GM18868 (cell line): ENCODE data around the gene TAF1B.

Experiments
- ATAC-seq: cut with Tn5 transposase; IDR thresholded peaks from one replicate; pipeline ENCODE4 v1.9.1; 2021; ENCODE audit warnings: mild to moderate bottlenecking, moderate library complexity; ENCODE audit not compliant: unreplicated experiment

Gene TAF1B

DNA sequence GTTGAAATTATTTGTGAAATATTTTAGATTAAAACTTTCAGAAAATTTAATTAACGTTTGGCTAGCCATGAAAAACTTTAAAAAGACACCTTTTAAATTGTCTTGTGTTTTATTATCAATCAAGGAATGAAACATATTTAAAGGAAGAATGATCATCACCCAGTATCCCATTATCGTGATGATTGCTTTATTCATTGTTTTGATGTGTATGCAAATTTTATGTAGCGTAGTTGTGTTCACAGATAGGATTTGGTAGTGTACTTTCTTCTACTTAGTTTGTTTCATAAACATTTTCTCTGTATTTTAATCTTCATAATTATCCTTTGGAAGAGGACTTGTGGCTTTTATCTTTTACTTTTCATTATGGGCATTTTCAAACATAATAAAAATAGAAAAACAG, 116.0 kb downstream of the TAF1B start:
- ATAC-seq, result no peak

DNA sequence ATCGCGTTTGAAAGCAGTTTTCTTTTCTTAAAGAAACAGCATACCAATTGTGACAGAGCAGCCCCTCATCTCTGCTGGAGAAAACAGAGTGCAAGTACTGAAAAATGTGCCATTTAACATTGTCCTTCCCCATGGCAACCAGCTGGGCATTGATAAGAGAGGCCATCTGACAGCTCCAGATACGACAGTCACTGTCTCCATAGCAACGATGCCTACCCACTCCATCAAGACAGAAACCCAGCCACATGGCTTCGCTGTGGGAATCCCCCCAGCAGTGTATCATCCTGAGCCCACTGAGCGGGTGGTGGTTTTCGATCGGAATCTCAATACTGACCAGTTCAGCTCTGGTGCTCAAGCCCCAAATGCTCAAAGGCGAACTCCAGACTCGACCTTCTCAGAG, 117.7 kb downstream of the TAF1B start:
- ATAC-seq, result no peak

DNA sequence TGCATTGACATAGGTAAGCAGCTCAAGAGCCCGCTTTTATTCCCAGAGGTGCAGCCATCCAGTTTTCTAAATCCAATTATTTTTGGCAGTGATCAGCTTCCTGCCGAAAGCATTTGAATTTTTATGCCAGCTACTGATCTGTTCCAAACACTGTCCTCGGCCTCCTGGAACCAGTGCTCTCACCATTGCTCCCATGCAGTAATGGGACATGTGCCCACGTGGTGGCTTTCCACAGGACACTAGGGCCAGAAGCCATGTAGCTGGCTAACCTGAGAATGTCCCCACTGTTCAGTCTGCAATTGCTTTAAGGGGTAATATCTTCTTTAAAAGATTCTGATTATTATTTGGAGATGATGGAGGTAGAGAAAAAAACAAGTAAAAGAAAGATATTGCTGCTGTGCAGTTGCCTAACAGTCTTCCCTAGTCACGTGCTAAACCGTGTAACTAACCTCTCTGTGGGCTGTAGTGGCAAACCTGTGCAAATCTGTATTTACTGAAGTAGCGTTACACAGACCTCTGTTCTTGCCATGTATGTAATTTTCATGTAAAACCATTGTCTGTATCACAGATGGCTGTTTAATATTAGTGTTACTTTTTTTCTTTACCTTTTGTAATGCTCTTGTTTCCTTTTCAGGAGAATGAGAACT, 121.2 kb downstream of the TAF1B start:
- no peak for ATAC-seq

DNA sequence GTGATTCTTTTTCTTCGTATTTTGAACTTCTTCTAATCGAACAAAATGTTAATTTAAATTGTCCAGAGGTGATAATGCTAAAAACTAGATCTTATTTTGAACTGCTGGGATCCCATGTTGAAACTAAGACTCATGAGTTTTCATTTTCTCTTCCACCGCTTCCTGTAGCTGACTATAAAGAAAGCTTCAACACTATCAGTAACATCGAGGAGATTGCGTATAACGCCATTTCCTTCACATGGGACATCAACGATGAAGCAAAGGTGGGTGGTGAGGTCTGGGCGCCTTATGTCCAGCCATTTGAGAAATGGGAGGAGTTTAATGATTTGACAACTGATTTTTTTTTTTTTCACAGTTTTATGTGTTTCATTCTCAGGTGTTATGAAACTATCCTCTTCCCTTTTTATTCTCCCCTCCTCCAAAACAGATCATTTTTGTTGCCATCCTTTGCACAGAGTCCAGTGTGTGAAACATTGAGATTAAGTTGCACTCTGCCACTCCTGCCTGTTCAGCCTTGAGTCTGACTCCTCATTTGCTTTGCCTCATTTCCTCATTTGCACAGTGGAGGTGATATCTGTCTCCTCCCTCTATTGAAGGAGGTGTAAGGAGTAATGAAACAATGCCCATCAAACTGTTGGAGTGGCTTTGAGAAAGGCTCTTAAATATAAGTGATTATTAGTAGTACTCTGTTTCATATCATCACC, 122.0 kb downstream of the TAF1B start:
- no peak for ATAC-seq

DNA sequence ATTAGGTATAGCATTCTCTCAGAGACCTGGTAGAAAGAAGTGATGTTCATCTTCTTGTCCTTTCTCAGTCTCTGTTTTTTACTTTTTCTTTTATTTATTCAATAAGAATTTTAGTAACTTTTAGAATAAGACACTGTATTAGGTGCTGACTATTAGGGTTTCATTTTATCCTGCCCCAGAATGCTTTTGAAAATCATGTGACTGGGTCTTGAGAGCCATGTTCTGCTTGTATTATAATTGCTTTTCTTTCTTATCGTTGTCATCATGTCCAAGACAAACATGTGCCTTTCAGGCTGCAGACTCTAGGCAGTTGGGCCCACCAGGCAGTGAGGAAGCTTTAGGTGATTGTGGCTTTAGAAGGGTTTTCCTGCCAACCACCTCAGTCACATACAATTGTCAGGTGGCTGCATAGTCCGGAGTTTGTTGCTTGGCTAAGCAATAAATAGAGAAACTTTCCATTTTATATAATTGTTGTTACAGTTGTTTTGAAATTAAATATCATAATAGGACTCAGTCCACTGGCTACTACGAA, 123.3 kb downstream of the TAF1B start:
- ATAC-seq, result no peak

DNA sequence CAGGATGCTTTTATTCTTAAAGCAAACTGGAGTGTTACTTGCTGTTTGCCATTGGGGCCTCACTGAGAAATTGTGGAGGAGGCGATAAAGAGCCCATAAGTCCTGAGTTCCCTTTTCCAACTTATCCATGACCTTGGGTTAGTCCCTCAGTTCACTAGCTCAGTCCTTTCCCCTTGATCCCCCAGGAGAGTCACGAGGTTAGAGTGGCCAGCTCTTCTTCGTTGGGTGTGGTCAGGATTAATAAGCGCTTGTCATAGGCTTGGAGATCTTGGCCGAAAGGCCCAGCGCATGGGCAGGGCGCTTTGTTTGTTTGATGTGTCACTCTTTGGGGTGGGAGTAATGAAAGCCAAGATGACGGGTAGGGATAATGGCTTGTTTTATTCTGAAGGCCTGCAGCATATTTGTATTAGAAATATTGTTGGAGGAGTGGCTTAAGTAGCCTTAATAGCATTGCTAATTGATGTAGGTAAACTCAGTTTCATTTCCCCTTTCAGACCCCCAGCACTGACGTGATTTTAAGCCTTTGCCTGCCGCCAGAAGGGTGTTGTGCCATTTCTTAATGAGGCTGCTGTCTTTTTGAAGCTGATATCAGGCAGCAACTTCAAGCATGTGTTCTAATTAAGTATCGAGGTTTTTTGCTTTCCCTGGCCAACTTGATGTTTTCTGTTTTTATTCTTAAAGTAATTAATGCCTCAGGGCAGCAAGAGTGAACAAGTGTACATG, 123.9 kb downstream of the TAF1B start:
- ATAC-seq, result peak; percentile 74

DNA sequence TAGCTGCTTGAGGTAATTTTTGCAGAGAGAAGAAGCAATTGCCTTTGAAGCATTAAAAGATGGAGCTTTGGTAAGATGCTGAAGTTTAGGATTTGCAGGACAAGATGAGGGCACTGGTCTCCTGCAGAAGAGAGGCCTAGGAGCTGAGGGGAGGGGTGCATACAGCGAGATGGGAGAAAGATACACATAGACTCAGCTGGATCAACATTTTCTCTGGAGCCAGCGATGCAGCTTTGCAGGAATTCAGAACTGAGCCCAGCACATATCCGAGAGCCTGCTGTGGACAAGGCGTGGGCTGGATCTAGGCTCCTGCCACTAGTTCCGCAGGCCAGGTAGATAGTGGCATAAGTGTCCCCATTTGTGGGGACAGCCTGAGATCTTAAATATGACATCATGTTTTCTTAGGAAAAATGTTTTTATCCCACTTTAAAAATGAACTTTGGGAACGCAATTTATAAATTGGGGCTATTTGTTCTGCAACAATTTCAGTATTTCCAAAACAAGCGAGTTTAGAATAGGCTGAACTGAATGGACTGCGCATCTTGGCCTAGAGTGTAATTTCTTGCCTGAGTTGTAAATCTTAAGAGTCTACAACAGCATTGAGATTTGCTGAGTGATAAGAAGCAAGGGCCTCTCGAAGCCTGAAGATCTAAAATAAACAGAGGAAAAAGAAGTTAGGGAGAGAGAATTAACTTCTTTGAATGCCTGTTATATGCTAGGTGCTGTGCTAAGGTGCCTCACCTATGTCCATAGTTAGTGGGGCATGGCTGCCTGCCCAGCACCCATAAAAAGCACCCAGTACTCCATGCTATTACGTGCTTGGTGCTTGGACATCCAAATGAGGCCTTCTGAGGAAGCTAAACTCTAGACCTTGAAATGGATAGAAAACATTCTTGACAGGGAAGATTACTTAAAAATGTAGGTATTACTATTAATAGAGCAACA, 125.6 kb downstream of the TAF1B start:
- no peak for ATAC-seq

DNA sequence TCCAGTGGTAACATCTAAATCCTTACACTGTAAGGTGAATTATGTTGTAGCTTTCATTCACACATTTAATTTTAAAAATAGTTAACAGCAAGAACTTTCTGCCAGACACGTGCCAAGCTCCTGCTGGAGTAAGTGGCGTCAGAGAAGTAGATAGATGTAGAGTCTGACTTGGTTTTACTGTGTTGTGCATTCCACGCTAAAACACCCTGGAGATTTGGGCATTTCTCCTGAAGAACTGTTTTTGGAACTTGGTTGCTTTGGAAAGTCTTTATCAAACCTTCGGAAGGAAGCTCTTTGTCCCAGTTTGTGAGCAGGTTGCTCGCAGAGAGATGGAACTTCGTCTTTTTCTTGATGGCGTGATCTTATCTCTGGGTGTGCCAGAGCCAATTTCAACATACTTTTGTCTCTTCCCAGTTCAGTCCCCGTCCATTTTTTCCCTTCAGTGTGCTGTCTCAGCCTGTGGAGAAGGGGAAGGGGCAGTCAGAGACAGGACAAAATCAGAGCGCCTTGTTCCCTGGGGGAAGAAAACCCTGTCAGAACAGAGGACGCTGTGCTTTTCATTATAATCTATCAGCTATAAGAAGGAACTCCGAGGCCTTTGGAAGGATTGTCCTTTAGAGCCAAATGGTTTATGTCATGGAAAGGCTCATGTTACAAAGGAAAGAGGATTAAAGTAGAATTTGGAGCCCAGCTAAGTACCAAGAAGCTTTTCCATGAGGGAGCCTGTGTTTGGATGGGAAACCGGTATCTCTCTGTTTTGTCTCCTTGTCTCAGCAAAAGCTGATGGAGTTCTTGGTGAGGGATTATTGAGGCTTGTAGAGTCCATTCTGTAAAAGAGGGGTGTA, 127.1 kb downstream of the TAF1B start:
- ATAC-seq, result no peak

DNA sequence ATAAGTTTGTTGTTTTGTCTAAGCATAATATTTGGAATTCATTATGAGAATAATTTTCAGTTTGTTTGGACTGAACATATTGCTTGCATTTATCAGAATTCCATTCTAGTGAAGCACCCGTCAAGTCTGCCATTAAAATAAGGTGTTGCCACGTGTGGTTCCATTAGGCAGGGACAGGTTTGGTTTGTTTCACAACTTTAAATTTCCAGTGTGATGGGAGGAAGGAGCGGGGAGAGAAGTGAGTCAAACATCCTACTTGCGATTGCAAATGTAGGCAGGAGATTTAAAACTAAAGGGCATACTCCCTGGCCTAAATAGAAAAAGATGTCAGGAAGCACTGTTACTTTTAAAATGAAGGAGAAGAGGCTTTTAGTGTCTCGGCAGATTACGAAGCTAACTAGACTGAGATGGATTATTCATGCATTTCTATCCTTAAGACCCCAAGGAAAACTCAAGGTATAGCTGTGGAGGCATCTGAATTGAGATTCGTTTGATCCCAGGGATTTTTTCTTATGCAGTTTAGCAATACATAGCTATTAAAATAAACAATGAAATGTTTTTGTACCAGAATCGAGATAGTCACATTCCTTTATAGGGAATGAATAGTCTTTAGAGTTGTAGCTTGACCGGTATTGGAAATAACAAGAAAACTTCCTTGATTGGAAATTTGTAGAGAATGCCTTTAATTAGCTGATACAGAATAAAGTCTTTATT, 128.0 kb downstream of the TAF1B start:
- no peak for ATAC-seq

DNA sequence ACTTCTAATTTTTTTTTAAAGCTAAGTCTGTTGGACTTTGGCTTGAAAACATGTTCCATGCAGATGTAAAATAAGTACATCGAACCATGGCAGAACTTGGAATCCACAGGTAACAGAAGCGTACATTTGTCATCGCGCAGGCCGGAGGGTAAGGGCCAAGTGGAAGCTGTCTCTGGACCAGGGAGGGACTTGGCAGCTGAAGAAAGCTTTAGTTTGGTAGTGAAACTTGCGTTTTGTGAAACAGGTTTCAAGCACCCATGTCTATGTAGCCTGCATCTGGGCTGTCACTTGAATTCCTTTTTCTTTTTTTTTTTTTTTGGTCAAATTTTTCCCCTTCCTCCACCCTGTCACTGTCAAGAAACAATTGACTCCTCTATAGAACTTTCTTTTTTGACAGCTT, 128.6 kb downstream of the TAF1B start:
- ATAC-seq, result no peak

DNA sequence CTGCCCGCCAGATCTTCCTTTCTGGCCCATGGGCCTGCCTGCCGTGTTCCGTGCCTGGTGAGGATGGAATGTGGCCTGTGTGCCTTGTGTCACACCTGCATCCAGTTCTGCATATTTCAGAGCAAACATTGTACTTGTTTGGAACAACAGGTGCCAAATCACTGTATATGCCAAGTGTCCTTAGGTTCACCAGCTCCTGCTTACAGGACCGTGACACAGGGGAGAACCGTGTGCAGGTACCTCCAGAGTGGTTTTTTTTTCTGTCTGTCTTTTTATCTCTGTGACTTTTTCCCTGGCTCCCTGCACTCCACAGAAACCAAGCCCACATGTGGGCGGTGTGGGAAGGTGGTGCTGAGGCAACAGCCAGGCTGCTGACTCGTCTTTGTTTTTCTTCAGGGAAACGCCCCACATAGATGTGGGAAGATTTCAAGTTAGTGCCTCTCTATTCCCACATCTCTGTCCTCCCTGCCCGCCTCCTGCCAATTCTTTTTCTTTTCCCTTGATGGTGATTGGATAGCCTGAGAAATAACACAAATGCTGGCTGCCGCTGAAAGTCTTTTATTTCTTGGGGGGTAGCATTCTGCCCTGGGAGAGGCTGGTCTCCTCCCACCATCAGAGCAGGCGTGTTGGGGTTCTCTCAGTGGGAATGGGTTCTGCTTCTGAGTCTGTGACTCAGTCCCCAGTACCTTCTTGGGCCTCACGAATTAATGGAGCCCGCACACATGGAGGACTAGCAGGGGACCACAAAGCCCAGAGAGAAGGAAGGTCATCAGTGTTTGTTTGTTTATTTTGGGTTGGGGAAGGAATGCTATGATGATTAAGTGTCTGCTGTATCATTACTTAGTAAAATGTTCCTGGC, 129.6 kb downstream of the TAF1B start:
- ATAC-seq, result no peak

DNA sequence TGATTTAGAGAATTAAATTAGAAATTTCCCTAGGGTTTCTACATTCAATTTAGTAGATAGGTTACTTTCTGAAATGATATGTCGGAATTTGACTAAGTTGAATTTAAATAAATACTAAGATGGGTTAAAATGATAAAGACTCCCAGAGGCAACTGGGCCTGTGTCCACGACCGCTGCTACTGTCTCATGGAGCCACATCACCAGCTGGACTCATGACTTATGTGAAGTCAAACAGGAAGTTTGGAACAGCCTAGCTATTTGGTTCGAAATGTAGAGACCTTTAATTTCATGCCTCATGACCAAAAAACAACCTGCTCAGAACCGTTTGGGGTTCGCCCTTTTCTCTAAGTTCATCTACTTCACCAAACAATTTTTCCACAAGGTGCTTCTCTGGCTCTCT, 130.4 kb downstream of the TAF1B start:
- ATAC-seq, result no peak

DNA sequence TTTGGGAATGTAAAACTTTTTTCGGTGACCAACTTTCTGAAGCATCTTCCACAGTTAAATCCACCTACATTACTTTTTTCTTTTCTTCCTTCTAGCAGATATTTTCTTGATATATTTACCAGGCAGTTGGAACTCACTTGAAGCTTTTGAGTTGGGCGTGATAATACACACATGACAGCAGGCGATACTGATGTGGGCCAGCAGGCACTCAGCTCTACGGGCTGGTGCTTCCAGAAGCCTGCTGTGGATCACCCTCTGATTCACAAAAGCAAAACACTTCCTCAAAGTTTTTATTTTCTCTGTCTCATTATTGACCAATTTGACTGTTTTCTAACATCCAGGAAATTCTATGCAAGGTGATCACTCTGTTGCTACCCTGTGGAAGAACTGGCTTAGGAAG, 131.1 kb downstream of the TAF1B start:
- no peak for ATAC-seq

DNA sequence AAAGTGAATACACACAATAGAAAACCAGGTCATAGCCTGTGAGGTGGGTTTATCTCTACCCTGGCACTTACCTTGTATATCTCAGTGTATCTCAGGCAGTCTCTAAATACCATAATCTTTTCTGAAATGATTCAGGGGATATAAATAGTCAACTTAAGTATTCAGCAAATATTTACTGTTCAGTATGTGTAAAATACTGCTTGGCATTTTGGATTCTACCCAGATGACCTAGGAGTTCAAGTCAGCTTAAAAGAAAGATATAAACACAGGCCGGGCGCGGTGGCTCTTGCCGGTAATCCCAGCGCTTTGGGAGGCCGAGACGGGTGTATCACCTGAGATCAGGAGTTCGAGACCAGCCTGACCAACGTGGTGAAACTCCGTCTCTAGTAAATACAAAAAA, 132.1 kb downstream of the TAF1B start:
- no peak for ATAC-seq

DNA sequence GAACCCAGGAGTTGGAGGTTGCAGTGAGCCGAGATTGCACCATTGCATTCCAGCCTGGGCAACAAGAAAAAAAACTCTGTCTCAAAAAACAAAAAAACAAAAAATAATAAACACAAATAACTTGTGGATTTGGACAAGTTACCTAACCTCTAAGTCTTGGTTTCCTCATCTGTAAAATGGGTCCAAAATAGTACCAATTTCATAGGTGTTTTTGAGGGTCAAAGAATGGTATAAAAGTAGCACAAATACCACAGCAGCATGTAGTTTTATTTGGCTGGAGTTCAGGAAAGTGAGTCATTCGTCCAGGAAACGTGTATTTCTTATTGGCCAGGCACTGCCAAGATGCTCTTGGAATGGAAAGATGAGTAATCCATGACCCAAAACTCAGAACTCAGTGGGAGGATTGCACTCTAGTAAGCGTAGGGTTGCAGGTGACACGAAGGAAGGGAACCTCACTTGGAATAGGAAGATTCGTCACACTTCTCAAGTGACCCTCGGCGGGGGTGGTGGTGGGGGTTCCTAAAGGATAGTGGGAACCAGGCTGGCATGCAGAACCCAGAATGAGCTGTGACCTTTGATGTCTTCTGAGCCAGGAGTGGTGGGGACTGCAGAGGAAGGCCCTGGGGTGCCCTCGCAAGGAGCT, 132.7 kb downstream of the TAF1B start:
- no peak for ATAC-seq

DNA sequence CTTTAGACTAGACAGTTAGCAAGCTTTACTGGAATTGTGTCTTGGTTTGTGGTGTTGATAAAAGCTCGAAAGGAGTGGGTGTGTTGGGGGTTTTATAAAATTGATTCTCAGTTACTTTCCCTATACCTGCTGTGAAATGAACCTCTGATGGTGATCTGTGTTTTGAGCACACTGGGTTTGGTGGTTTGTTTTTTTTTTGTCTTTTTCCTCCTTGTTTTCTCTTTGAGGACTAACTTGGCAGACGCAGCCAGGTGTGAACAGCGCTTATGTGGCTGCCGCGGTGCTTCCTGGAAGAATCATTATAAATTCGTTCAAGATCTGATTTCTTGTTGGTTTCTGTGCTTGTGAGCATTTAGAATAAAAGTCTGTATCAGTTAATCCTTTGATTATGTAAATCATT, 136.7 kb downstream of the TAF1B start:
- no peak for ATAC-seq

DNA sequence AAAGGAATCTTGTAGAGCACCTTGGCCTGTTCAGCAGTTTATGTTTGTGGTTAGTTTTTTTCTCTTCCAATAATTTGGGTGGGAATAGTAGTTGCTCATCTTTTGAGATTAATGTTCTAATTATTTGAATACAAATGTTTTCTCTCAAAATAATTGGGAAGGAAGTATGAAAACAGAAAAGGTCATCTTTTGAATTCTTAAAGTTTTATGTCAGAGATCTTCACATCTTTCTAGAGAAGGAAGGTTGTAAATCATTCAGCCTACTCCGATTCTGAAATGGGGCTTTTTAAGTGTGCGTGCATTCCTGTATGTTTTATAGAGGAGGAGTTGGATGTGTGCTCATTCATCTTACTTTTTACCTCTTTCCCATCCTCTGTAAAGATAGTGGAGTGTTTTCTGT, 137.2 kb downstream of the TAF1B start:
- no peak for ATAC-seq

DNA sequence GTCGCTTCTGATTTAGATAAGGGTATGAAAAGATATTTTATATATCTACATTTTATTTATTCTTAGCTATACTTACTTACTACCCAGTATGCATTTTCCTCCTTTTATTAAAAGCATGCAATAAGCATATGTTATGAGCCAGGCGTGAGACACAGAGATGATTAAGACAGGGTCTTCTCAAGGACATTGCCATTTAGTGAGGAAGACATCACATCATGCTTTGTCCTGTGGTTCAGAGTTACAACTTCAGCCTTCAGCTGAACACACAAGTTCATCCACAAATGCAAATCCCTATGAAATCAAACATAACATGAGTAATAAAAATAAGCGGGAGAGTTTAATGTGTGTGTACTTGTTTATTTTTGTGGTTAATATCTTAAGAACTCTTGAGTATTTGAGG, 138.4 kb downstream of the TAF1B start:
- ATAC-seq, result no peak
